CD4-positive, CD25-positive, alpha-beta regulatory T cell (primary cell): ENCODE measurements around the gene LRRC8E. TPM values are rescaled to one million over a fixed set of nuclear protein-coding genes. Genes with fewer than 3 reads are reported as not detected.

ENCODE experiments used
- ATAC-seq, 2 donors: fragments of 150-1000 bp; cut with Tn5 transposase; one replicate each; pipeline ENCODE4 v1.10.0; 2021; ENCODE audit warnings: low read depth in 2 of 2, moderate number of reproducible peaks in 2 of 2, moderate library complexity in 1 of 2
- DNase-seq, 3 donors: peaks; one replicate each; pipeline versions ENCODE4 v3.0.0 to v3.0.0-alpha.2; 2012 to 2022; ENCODE audit warnings: mixed read lengths in 1 of 3
- H3K27ac ChIP-seq: one replicate; pipeline ENCODE4 v1.7.0; 2013; ENCODE audit warnings: mild to moderate bottlenecking, low read length; ENCODE audit not compliant: insufficient read depth, poor library complexity, severe bottlenecking
- H3K27me3 ChIP-seq: one replicate; pipeline ENCODE4 v1.7.0; 2013; ENCODE audit warnings: low read length; ENCODE audit not compliant: control insufficient read depth, insufficient read depth
- H3K36me3 ChIP-seq: one replicate; pipeline ENCODE4 v1.7.0; 2013; ENCODE audit warnings: mild to moderate bottlenecking, low read length, moderate library complexity; ENCODE audit not compliant: control insufficient read depth, insufficient read depth
- H3K4me1 ChIP-seq: 2 replicates; pipeline ENCODE4 v1.7.0; 2013; ENCODE audit warnings: mild to moderate bottlenecking, low read length; ENCODE audit not compliant: insufficient read depth, control insufficient read depth, poor library complexity, severe bottlenecking
- H3K4me3 ChIP-seq: one replicate; pipeline ENCODE4 v1.7.0; 2013; ENCODE audit warnings: low read depth, mild to moderate bottlenecking, low read length, moderate library complexity
- H3K9me3 ChIP-seq, 2 experiments: 1 replicate in 1 of 2; 2 replicates in 1 of 2; pipeline ENCODE4 v1.7.0; 2013; ENCODE audit warnings: low read length in 2 of 2, mild to moderate bottlenecking in 1 of 2, moderate library complexity in 1 of 2; ENCODE audit not compliant: control insufficient read depth in 2 of 2
- H3K27ac Mint-ChIP-seq, 3 donors: one replicate each; pipeline ENCODE4 v1.8.0; 2020 to 2022; ENCODE audit warnings: mild to moderate bottlenecking in 3 of 3, mixed read lengths in 3 of 3, moderate library complexity in 2 of 3
- H3K27me3 Mint-ChIP-seq: one replicate; pipeline ENCODE4 v1.8.0; 2022; ENCODE audit warnings: mild to moderate bottlenecking, mixed read lengths
- H3K36me3 Mint-ChIP-seq: one replicate; pipeline ENCODE4 v1.8.0; 2020; ENCODE audit warnings: mixed read lengths
- H3K4me1 Mint-ChIP-seq, 4 donors: one replicate each; pipeline ENCODE4 v1.8.0; 2020 to 2022; ENCODE audit warnings: mixed read lengths in 4 of 4, mild to moderate bottlenecking in 1 of 4
- H3K4me3 Mint-ChIP-seq, 4 donors: one replicate each; pipeline ENCODE4 v1.8.0; 2020 to 2022; ENCODE audit warnings: mild to moderate bottlenecking in 4 of 4, mixed read lengths in 4 of 4, moderate library complexity in 3 of 4
- H3K9me3 Mint-ChIP-seq, 7 donors: one replicate each; pipeline ENCODE4 v1.8.0; 2020 to 2022; ENCODE audit warnings: mixed read lengths in 7 of 7, mild to moderate bottlenecking in 3 of 7, moderate library complexity in 2 of 7
- polyA plus RNA-seq, 4 donors: library from polyadenylated mRNA; unstranded; fragments of 300-500 nt; fragmentation: Illumina TruSeq; gene quantifications; one replicate each; pipeline ENCODE4 v1.2.3, GENCODE V29; 2021
- total RNA-seq: library from RNA; stranded (reverse); gene quantifications from one replicate; pipeline ENCODE4 v1.2.3, GENCODE V29; 2022

LRRC8E gene
- total and polyA plus RNA-seq, 5 donors from 2014 or later, result not detected

DNA sequence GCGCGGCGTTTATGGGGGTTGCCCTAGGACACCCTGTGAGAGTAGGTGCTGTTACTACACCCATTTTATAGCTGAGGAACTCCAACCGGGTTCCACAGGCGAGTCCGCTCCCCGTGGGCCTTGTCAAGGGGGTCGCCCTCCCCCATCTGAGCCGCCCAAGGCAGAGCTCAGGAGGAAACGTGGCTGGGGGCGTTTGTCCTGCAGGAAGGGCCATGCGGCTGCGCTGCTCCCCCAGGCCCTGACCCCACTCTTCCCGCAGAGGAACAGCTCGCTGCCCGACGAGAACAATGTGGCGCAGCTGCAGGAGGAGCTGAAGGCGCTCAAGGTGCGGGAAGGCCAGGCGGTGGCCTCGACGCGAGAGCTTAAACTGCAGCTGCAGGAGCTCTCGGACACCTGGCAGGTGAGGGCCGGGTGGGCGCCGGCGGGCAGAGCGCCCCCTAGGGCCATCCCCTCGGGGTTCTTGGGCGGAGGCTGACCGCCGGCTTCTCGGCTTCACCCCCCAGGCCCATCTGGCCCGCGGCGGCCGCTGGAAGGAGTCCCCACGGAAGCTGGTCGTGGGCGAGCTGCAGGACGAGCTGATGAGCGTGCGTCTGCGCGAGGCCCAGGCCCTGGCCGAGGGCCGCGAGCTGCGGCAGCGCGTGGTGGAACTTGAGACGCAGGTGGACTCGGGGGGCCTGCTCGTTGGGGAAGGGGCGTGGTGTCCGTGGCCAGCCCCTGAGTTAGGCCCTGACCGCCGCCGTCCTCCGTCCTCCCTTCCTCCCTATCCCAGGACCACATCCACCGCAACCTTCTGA lies 26.5 kb upstream of the LRRC8E start:
- Histone ChIP-seq H3K4me1 (peaks cover 15% of the 10 kb centered on the region), H3K27me3 (peaks cover 3% of the 10 kb centered on the region), H3K4me3 (no peak overlapping the region), H3K27ac (no peak overlapping the region), H3K36me3 (no peaks in the 10 kb centered on the region), H3K9me3 (no peaks in the 10 kb centered on the region)
- ATAC-seq, result no peak
- Mint-ChIP-seq H3K4me1 (peaks cover 0 to 26% (median 9%) of the 10 kb centered on the region in 4 donors), H3K9me3 (peaks cover 0 to 2% (median 0%) of the 10 kb centered on the region in 7 donors), H3K4me3 (peak overlapping the region in 2 of 4 donors; percentile 43 to 61), H3K36me3 (no peaks in the 10 kb centered on the region), H3K27ac (no peak overlapping the region), H3K27me3 (peaks cover 16% of the 10 kb centered on the region)
- DNase-seq, result no peak

- peaks cover 0 to 31% (median 9%) of the 10 kb centered on the region in 4 donors for H3K4me1 Mint-ChIP-seq
- Histone ChIP-seq H3K4me1 (peaks cover 15% of the 10 kb centered on the region), H3K9me3 (no peaks in the 10 kb centered on the region), H3K36me3 (no peaks in the 10 kb centered on the region), H3K27ac (no peak overlapping the region), H3K27me3 (peaks cover 3% of the 10 kb centered on the region), H3K4me3 (no peak overlapping the region)
- peaks cover 0 to 2% (median 0%) of the 10 kb centered on the region in 7 donors for H3K9me3 Mint-ChIP-seq
- DNase-seq, result peak; percentile 62 to 69 (median 66)
- H3K27ac Mint-ChIP-seq, result no peak overlapping the region
- H3K4me3 Mint-ChIP-seq, result peak overlapping the region in 2 of 4 donors; percentile 35 to 61
- H3K27me3 Mint-ChIP-seq, result peaks cover 16% of the 10 kb centered on the region
- no peaks in the 10 kb centered on the region for H3K36me3 Mint-ChIP-seq
- ATAC-seq, result peak; percentile 42 to 48
These were observed 25.8 kb upstream of the LRRC8E start for GRCh38 chr19:7862413-7862951.

DNA sequence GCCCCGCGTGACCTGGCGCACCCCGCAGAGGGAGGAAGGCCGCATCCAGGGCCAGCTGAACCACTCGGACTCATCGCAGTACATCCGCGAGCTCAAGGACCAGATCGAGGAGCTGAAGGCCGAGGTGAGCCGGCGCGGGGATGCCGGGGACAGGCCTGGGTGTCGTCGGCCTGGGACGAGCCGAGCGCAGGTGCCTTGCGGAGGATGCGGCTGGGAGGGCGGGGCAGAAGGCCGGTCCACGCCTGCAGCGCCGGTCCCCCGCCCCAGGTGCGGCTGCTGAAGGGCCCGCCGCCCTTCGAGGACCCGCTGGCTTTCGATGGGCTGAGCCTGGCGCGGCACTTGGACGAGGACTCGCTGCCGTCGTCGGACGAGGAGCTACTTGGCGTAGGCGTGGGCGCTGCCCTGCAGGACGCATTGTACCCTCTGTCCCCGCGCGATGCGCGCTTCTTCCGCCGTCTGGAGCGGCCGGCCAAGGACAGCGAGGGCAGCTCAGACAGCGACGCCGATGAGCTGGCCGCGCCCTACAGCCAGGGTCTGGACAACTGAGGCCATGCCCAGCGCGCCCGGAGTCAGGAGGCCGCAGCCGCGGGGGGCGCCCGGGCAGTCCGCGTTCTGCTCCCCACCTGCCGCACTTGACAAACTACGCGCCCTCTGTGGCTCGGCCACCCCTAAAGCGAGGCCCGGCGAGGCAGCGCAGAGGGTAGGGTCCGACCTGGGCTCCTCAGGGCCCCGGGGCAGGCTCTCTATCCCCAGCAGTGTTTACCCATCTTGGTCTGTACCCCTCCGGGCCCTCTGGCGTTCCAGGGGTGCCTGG lies 24.9 kb upstream of the LRRC8E start:
- H3K4me3 ChIP-seq, result no peak overlapping the region
- H3K9me3 ChIP-seq, result no peaks in the 10 kb centered on the region
- H3K4me1 ChIP-seq, result peaks cover 18% of the 10 kb centered on the region
- no peak for DNase-seq
- Mint-ChIP-seq H3K4me3 (peak overlapping the region in 2 of 4 donors; percentile 69 to 76), H3K9me3 (peaks cover 0 to 1% (median 0%) of the 10 kb centered on the region in 7 donors), H3K36me3 (no peaks in the 10 kb centered on the region), H3K27me3 (peaks cover 17% of the 10 kb centered on the region), H3K27ac (no peak overlapping the region), H3K4me1 (peaks cover 0 to 33% (median 9%) of the 10 kb centered on the region in 4 donors)
- no peak for ATAC-seq
- H3K27me3 ChIP-seq, result peaks cover 3% of the 10 kb centered on the region
- H3K36me3 ChIP-seq, result no peaks in the 10 kb centered on the region
- H3K27ac ChIP-seq, result no peak overlapping the region

DNA sequence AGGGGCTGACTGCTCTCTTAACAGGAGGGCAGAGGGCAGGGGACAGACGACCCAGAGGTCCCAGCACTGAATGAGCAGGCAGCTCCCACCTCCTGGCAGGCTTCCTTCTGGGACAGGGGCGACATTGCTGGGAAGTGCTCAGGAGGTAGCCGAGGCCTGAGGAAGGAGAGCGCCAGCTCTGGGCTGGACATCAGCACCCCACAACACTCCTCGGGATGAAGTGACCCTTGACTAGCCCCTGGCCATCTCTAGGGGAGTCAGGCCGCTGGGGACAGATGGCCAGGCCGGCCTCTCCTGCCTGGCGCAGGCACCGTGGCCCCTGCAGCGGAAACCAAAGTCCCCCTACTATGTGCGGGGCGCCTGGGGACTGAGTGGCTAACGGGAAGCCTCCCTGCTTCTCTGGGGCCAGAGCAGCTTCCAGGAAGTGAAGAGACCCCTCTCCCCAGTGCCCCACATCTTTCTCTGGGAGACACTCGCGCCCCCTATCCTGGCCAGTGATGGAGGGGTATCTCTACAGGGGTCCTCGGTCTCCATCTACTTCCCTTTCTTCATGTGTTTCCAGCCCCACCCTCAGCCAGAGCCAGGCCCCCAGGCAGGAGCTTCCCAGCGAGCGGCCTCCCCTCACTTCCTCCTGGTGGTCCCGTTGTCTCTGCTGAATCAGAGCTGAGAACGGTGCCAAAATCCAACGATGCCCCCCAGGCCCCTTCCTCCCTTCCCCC lies 24.2 kb upstream of the LRRC8E start:
- no peak overlapping the region for H3K4me3 ChIP-seq
- Mint-ChIP-seq H3K27ac (no peak overlapping the region), H3K9me3 (no peaks in the 10 kb centered on the region), H3K4me3 (peak overlapping the region in 2 of 4 donors; percentile 61 to 76), H3K4me1 (peaks cover 0 to 40% (median 9%) of the 10 kb centered on the region in 4 donors), H3K27me3 (peaks cover 22% of the 10 kb centered on the region), H3K36me3 (no peaks in the 10 kb centered on the region)
- H3K27ac ChIP-seq, result no peak overlapping the region
- peaks cover 26% of the 10 kb centered on the region for H3K4me1 ChIP-seq
- H3K36me3 ChIP-seq, result no peaks in the 10 kb centered on the region
- no peaks in the 10 kb centered on the region for H3K9me3 ChIP-seq
- ATAC-seq (no peak), DNase-seq (no peak)
- H3K27me3 ChIP-seq, result peaks cover 3% of the 10 kb centered on the region

DNA sequence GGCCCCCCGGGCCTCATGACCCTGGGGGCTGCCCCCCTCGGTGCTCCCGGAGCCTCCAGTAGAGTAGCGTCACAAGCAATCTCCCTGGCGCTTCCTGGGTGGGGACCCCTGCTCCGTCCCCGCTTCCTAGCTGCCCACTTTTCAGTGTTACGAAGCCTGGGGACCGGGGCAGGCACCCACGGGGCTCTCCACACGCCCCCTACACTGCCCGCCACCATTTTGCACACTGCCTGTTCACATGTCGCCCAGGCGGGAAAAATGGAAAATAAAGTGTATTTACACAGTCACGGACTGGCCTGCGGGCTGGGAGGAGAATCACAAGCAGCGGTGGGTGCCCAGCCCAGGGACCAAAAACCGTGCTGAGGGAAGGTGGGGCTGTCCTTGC lies 23.6 kb upstream of the LRRC8E start:
- H3K4me3 Mint-ChIP-seq, result peak overlapping the region in 2 of 4 donors; percentile 21 to 65
- Histone ChIP-seq H3K9me3 (no peaks in the 10 kb centered on the region), H3K4me3 (no peak overlapping the region), H3K4me1 (peaks cover 31% of the 10 kb centered on the region), H3K27me3 (peaks cover 3% of the 10 kb centered on the region), H3K36me3 (no peaks in the 10 kb centered on the region), H3K27ac (no peak overlapping the region)
- peaks cover 0 to 40% (median 9%) of the 10 kb centered on the region in 4 donors for H3K4me1 Mint-ChIP-seq
- no peak overlapping the region for H3K27ac Mint-ChIP-seq
- DNase-seq (no peak), ATAC-seq (no peak)
- H3K27me3 Mint-ChIP-seq, result peaks cover 22% of the 10 kb centered on the region
- no peaks in the 10 kb centered on the region for H3K36me3 Mint-ChIP-seq
- H3K9me3 Mint-ChIP-seq, result no peaks in the 10 kb centered on the region

DNA sequence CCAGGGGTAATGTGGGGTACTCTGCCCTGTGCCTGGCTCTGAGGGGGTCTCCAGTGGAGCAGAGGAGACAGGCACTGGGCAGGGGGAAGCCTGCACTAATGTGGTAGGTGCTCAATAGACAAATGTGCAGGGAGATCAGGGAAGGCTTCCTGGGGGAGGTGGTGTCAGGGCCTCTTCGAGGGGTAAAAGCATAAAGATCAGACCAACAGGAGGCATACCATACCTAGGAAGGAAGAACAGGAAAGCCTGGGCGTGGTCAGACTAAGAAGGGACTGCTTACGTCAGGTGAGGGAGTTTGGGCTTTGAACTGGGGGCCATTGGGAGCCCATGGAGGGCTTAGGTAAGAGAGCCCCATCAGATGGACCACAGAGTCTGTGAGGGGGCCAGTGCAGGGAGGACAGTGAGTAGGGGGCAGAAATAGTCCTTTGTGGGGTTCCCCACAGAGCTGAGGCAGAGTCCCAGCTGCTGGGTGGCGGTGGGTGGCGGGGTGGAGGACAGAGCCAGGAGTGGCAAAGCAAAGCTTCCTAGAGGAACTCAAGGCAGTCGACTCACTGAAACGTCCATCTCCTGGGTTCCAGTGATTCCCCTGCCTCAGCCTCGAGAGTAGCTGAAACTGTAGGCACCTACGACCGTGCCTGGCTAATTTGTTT lies 22.9 kb upstream of the LRRC8E start:
- no peak overlapping the region for H3K27ac ChIP-seq

More for the DNA sequence above, 22.9 kb upstream of the LRRC8E start:
- Mint-ChIP-seq H3K9me3 (no peaks in the 10 kb centered on the region), H3K27ac (no peak overlapping the region), H3K4me3 (peak overlapping the region; percentile 65 to 84 (median 72)), H3K27me3 (peaks cover 22% of the 10 kb centered on the region), H3K4me1 (peaks cover 0 to 43% (median 9%) of the 10 kb centered on the region in 4 donors), H3K36me3 (no peaks in the 10 kb centered on the region)
- H3K4me3 ChIP-seq, result no peak overlapping the region
- peaks cover 37% of the 10 kb centered on the region for H3K4me1 ChIP-seq
- H3K36me3 ChIP-seq, result no peaks in the 10 kb centered on the region
- ATAC-seq (no peak), DNase-seq (peak in 1 of 3 donors; percentile 26)
- no peaks in the 10 kb centered on the region for H3K9me3 ChIP-seq
- H3K27me3 ChIP-seq, result peaks cover 3% of the 10 kb centered on the region
